Activated naive CD4-positive, alpha-beta T cell treated with anti-CD3 and anti-CD28 coated beads, Interleukin-2, amount 10 ng/mL, durations not matched to agents 7 days and 5 days (primary cell): ENCODE measurements around the gene CEP57.
A peak's percentile ranks its signal among the peaks of the same experiment; 100 is the strongest.

Experiments used
- CTCF ChIA-PET: fragments of 350-600 bp; sonication (Branson Sonifier 250); formaldehyde crosslinking; loops from one replicate; lab custom pipeline; 2021; ENCODE audit warnings: antibody characterized with exemption; lab: Charles Lee
- DNase-seq: peaks from one replicate; pipeline ENCODE4 v3.0.0-alpha.2; 2020
- H3K27ac Mint-ChIP-seq: one replicate; pipeline ENCODE4 v1.8.0; 2021; ENCODE audit warnings: mild to moderate bottlenecking, moderate library complexity, mixed read lengths
- H3K27me3 Mint-ChIP-seq: one replicate; pipeline ENCODE4 v1.8.0; 2021; ENCODE audit warnings: mild to moderate bottlenecking, mixed read lengths
- H3K36me3 Mint-ChIP-seq: one replicate; pipeline ENCODE4 v1.8.0; 2021; ENCODE audit warnings: mixed read lengths
- H3K4me1 Mint-ChIP-seq: one replicate; pipeline ENCODE4 v1.8.0; 2021; ENCODE audit warnings: mixed read lengths
- H3K4me3 Mint-ChIP-seq: one replicate; pipeline ENCODE4 v1.8.0; 2021; ENCODE audit warnings: mild to moderate bottlenecking, moderate library complexity, mixed read lengths
- H3K9me3 Mint-ChIP-seq: one replicate; pipeline ENCODE4 v1.8.0; 2021; ENCODE audit warnings: mixed read lengths

Gene CEP57

DNA sequence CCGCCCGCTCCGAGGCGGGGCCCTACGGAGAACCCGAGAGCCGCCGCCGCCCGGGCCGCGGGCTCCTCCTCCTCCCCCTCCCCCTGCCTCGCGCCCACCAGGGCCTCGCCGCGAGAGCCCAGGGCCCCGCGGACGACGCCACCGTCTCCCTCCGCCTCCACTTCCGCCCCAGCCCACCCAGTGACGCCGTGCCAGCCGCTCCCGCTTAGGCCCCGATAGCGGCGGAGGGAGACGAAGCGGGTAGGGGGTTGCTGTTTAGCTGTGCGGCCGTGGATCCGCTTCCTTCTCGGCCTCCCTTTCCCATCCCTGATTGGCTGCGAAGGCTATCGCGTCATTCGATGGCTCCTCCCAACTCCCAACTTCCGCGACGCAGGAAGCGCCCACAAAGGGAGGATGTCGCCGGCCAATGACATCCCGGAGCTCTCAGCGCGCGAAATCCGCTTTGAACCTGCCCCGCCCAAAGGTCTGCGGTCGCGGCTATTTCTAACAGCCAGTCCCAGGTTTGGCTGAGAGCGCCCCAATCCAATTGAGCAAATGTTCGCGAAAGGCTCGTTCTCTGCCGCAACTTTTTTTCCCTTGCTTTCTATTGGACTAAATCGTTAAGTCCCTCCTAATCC is 684 bp upstream of the CEP57 start, which contains the start of gene FAM76B:
FAM76B (minus strand) TSS at position 277 of the 617 bp plus-strand sequence. CDS start 304 bp downstream, outside the sequence.
- peak; percentile 98 for DNase-seq
- CTCF ChIA-PET: interaction anchor here (1.1 to 4.9 kb wide), 5 partner anchors 25 to 636 kb away, joined by 3 to 45 read pairs (median 5); partner anchors contain the start of gene MAML2
- peaks cover 50% of the 10 kb centered on the region for H3K36me3 Mint-ChIP-seq
- peak within 1 kb of the TSS; percentile 100 for H3K27ac Mint-ChIP-seq
- peaks cover 62% of the 10 kb centered on the region for H3K4me1 Mint-ChIP-seq
- H3K9me3 Mint-ChIP-seq: no peaks in the 10 kb centered on the region
- H3K4me3 Mint-ChIP-seq: peak within 1 kb of the TSS; percentile 96
- no peaks in the 10 kb centered on the region for H3K27me3 Mint-ChIP-seq

- H3K27ac Mint-ChIP-seq: peak overlapping the region; percentile 100
- peaks cover 42% of the 10 kb centered on the region for H3K36me3 Mint-ChIP-seq
- CTCF ChIA-PET: interaction anchor here (0.6 to 4.9 kb wide), 8 partner anchors 45 to 637 kb away, joined by 3 to 45 read pairs (median 3); partner anchors contain the start of gene MAML2
- no peaks in the 10 kb centered on the region for H3K27me3 Mint-ChIP-seq
- H3K4me3 Mint-ChIP-seq: peak overlapping the region; percentile 96
- DNase-seq: peak; percentile 75
- H3K4me1 Mint-ChIP-seq: peaks cover 59% of the 10 kb centered on the region
- H3K9me3 Mint-ChIP-seq: no peaks in the 10 kb centered on the region
Observed at GRCh38 chr11:95790933-95791708, 823 bp downstream of the CEP57 start.

GRCh38 chr11:95791709-95792033 is 1.4 kb downstream of the CEP57 start:
- Mint-ChIP-seq H3K4me3 (peak overlapping the region; percentile 96), H3K4me1 (peaks cover 54% of the 10 kb centered on the region), H3K36me3 (peaks cover 38% of the 10 kb centered on the region), H3K27ac (peak overlapping the region; percentile 100), H3K27me3 (no peaks in the 10 kb centered on the region), H3K9me3 (no peaks in the 10 kb centered on the region)
- DNase-seq: no peak
- CTCF ChIA-PET: interaction anchor here (0.9 to 4.9 kb wide), 6 partner anchors 44 to 638 kb away, joined by 3 to 45 read pairs (median 3); no protein-coding TSS in a partner anchor

- CTCF ChIA-PET: interaction anchor here (0.9 to 4.9 kb wide), 5 partner anchors 44 to 638 kb away, joined by 3 to 45 read pairs (median 5); no protein-coding TSS in a partner anchor
- Mint-ChIP-seq H3K27me3 (no peaks in the 10 kb centered on the region), H3K27ac (peak overlapping the region; percentile 100), H3K4me3 (peak overlapping the region; percentile 96), H3K4me1 (peaks cover 50% of the 10 kb centered on the region), H3K9me3 (no peaks in the 10 kb centered on the region), H3K36me3 (peaks cover 37% of the 10 kb centered on the region)
- DNase-seq: no peak
Observed at GRCh38 chr11:95792200-95792599, 1.9 kb downstream of the CEP57 start.

DNA sequence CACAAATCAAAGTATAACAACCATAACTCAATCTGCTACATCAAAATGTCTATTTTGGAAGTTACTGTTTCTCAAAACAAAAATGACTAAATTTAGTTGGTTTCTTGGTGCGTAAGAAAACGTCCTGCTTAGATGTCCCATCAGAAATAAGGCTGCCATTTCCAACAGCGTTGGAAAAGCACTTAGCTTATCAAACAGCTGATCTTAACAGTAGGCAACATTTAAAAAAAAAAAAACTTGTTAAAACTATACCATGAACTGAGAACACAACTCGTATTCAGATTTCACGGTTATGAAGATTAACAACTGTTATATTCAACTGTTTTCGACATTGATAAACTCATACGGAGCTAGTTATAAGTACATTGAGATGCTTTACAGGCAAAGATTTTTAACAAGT is 2.4 kb downstream of the CEP57 start:
- CTCF ChIA-PET: interaction anchor here (1.2 to 4.9 kb wide), 2 partner anchors 601 to 639 kb away, joined by 5 to 45 read pairs; no protein-coding TSS in a partner anchor
- Mint-ChIP-seq H3K27ac (no peak overlapping the region), H3K9me3 (no peaks in the 10 kb centered on the region), H3K4me1 (peaks cover 45% of the 10 kb centered on the region), H3K36me3 (peaks cover 33% of the 10 kb centered on the region), H3K27me3 (no peaks in the 10 kb centered on the region), H3K4me3 (peak overlapping the region; percentile 14)
- DNase-seq: no peak

DNA sequence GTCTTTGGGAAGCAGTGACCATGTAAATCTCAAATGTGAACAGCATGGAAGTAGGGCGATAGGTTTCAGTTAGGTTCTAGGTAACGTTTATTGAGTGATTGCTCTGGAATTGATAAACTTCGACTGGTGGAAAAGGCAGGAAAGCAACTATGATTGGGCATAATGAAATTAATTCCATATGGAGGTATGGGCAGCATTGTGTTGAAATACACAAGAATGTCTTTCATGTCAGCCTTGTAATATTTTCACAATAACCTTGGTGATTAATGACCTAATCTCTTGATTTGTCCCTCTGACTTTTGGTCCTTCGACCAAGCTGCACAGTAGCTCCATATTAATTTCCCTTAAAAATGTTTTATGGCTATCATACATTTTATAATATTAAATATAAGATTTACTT is 2.8 kb downstream of the CEP57 start:
- Mint-ChIP-seq H3K27me3 (no peaks in the 10 kb centered on the region), H3K4me1 (peaks cover 41% of the 10 kb centered on the region), H3K9me3 (no peaks in the 10 kb centered on the region), H3K27ac (no peak overlapping the region), H3K4me3 (no peak overlapping the region), H3K36me3 (peaks cover 29% of the 10 kb centered on the region)
- DNase-seq: no peak
- CTCF ChIA-PET: interaction anchor here (1.2 to 4.9 kb wide), 2 partner anchors 601 to 639 kb away, joined by 5 to 45 read pairs; no protein-coding TSS in a partner anchor

- H3K27me3 Mint-ChIP-seq: no peaks in the 10 kb centered on the region
- H3K4me3 Mint-ChIP-seq: no peak overlapping the region
- no peak for DNase-seq
- H3K36me3 Mint-ChIP-seq: peaks cover 25% of the 10 kb centered on the region
- no peak overlapping the region for H3K27ac Mint-ChIP-seq
- peaks cover 34% of the 10 kb centered on the region for H3K4me1 Mint-ChIP-seq
- no peaks in the 10 kb centered on the region for H3K9me3 Mint-ChIP-seq
- CTCF ChIA-PET: interaction anchor here (0.6 to 1.3 kb wide), 2 partner anchors 11 to 533 kb away, joined by 4 read pairs; no protein-coding TSS in a partner anchor
Observed at GRCh38 chr11:95794086-95794485, 3.8 kb downstream of the CEP57 start.

DNA sequence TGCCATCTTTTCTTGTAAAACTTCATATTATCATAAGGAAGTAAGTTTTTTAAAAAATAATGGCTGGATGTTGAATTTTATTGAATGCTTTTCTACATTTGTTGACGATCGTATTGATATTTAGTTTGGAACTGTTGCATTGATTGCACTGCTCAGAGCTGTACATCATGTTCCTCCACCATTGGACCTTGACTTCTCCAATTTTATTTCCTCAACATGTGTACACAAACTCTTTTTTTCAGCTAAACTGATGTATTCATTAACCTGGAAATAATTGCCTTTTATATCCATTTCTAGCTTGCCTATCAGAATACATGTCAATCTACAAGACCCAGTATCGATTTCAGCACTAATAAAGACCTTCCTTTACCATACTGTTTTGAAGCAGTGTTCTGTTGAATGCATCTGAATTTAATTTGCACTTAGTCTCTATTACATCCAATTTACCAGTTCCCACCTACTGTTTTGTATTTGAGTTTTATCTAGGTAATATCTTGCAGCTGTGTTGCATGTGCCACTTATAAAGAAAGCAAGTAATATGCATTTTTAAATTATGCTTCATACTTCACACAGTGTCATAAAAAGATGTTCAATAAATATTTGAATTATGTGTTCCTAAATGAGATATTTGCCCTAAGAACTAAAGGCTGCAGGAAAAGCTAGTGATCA is 5.5 kb downstream of the CEP57 start:
- Mint-ChIP-seq H3K4me1 (peaks cover 34% of the 10 kb centered on the region), H3K27ac (no peak overlapping the region), H3K4me3 (no peak overlapping the region), H3K36me3 (peaks cover 39% of the 10 kb centered on the region), H3K27me3 (no peaks in the 10 kb centered on the region), H3K9me3 (no peaks in the 10 kb centered on the region)
- DNase-seq: no peak
- CTCF ChIA-PET: interaction anchor here (0.8 kb wide), 1 partner anchor 35 kb away, joined by 4 read pairs; no protein-coding TSS in a partner anchor

DNA sequence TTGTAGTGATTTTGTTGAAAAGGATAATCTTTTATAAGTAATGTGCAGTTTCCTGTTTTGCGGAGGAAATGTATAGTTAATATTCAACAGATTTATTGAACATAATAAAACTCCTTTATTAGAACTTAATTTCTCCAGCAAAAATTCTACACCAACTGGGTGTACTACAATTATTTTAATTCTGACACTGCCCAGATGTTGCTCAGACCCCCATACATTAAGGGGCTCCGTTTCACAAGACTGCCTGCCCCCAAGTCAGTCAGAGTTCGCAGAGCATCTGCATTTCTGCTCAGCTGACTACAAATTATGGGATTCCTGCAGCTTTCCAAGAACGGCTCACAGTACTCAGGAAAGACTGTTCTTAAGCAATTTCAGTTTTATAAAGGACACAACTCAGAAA is 6.2 kb downstream of the CEP57 start:
- no peak overlapping the region for H3K4me3 Mint-ChIP-seq
- H3K36me3 Mint-ChIP-seq: peaks cover 40% of the 10 kb centered on the region
- no peak for DNase-seq
- CTCF ChIA-PET: no interaction called here
- no peaks in the 10 kb centered on the region for H3K9me3 Mint-ChIP-seq
- H3K27ac Mint-ChIP-seq: no peak overlapping the region
- H3K27me3 Mint-ChIP-seq: no peaks in the 10 kb centered on the region
- peaks cover 32% of the 10 kb centered on the region for H3K4me1 Mint-ChIP-seq

GRCh38 chr11:95799546-95799945 is 9.2 kb downstream of the CEP57 start:
- H3K27ac Mint-ChIP-seq: no peak overlapping the region
- DNase-seq: no peak
- CTCF ChIA-PET: no interaction called here
- peaks cover 34% of the 10 kb centered on the region for H3K36me3 Mint-ChIP-seq
- H3K9me3 Mint-ChIP-seq: no peaks in the 10 kb centered on the region
- no peaks in the 10 kb centered on the region for H3K27me3 Mint-ChIP-seq
- H3K4me3 Mint-ChIP-seq: no peak overlapping the region
- peaks cover 6% of the 10 kb centered on the region for H3K4me1 Mint-ChIP-seq

DNA sequence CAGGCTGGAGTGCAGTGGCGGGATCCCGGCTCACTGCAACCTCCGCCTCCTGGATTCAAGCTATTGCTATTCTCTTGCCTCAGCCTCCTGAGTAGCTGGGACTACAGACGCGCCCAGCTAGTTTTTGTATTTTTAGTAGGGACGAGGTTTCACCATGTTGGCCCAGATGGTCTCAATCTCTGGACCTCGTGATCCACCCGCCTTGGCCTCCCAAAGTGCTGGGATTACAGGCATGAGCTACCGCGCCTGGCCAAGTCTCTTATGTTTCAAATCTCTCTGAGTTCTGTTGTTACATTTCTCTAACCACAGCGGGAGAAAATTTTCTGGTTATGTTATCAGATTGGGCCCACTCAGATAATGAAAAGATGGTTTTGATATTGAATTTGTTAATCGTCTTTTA is 10.1 kb downstream of the CEP57 start:
- Mint-ChIP-seq H3K9me3 (no peaks in the 10 kb centered on the region), H3K4me1 (peaks cover 2% of the 10 kb centered on the region), H3K27me3 (no peaks in the 10 kb centered on the region), H3K36me3 (peaks cover 36% of the 10 kb centered on the region), H3K4me3 (no peak overlapping the region), H3K27ac (no peak overlapping the region)
- no peak for DNase-seq
- CTCF ChIA-PET: no interaction called here

DNA sequence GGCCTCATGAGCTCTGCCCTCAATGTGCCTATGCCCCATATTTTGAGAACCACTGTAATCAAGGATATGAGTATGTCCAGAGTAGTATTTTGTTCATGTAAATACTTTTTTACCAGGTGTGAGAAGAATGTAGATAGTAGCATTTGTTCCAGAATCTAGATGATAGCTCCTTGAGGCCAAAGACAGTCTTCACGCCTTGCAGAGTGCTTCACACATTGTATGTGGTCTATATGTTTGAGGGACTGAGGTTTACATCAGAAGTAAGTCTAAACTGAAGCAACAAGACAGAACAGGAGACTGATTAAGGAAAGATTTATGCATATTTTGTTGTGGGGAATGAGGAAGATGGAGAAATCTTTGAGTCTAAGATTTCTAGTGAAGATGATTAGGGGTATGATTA is 12.5 kb downstream of the CEP57 start:
- peaks cover 51% of the 10 kb centered on the region for H3K36me3 Mint-ChIP-seq
- H3K9me3 Mint-ChIP-seq: no peaks in the 10 kb centered on the region
- H3K27me3 Mint-ChIP-seq: no peaks in the 10 kb centered on the region
- CTCF ChIA-PET: no interaction called here
- peaks cover 2% of the 10 kb centered on the region for H3K4me1 Mint-ChIP-seq
- DNase-seq: no peak
- no peak overlapping the region for H3K4me3 Mint-ChIP-seq
- no peak overlapping the region for H3K27ac Mint-ChIP-seq

DNA sequence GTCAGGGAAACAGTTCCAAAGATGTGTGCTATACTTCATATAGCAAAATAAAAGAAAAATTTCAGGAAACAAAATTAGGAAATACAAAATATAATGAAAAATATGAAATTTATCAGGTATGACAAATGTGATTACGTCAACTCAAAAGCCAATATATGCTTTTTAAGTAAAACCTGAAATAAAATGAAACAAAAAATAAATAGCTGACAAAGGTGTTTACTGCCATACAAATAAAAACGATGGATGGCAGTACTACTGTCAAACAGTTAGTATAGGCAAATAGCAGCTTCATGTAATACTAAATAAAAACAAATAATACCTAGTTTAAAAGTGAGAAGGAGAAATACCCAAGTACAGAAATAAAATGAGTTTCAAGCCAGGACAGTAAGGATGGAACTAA is 13.7 kb downstream of the CEP57 start:
- no peaks in the 10 kb centered on the region for H3K27me3 Mint-ChIP-seq
- peaks cover 2% of the 10 kb centered on the region for H3K4me1 Mint-ChIP-seq
- CTCF ChIA-PET: interaction anchor here (1.2 kb wide), 1 partner anchor 10 kb away, joined by 4 read pairs; no protein-coding TSS in a partner anchor
- no peak overlapping the region for H3K4me3 Mint-ChIP-seq
- DNase-seq: no peak
- H3K36me3 Mint-ChIP-seq: peaks cover 56% of the 10 kb centered on the region
- H3K27ac Mint-ChIP-seq: no peak overlapping the region
- peaks cover 4% of the 10 kb centered on the region for H3K9me3 Mint-ChIP-seq

GRCh38 chr11:95805869-95806268 is 15.6 kb downstream of the CEP57 start:
- Mint-ChIP-seq H3K4me1 (peaks cover 2% of the 10 kb centered on the region), H3K4me3 (no peak overlapping the region), H3K9me3 (peaks cover 15% of the 10 kb centered on the region), H3K27me3 (no peaks in the 10 kb centered on the region), H3K27ac (no peak overlapping the region), H3K36me3 (peaks cover 54% of the 10 kb centered on the region)
- CTCF ChIA-PET: no interaction called here
- DNase-seq: no peak
